Right lobe of liver (tissue), 6 donors: Measurements from ENCODE around the gene TRAPPC3. TPM values are rescaled to one million over a fixed set of nuclear protein-coding genes. Genes with fewer than 3 reads are reported as not detected.
A peak's percentile ranks its signal among the peaks of the same experiment; 100 is the strongest.

Experiments
- ATAC-seq, 4 donors: fragments of 200-7000 bp; cut with Tn5 transposase; one replicate each; pipeline ENCODE4 v1.9.1; 2020; ENCODE audit warnings: mild to moderate bottlenecking in 4 of 4, moderate library complexity in 4 of 4
- DNase-seq, 3 donors: peaks; one replicate each; pipeline ENCODE4 v3.0.0-alpha.2; 2020
- H3K27ac ChIP-seq, 3 donors: fragments of 200-600 bp; one replicate each; pipeline ENCODE4 v1.8.0; 2022
- H3K27me3 ChIP-seq, 2 donors: fragments of 200-600 bp; one replicate each; pipeline ENCODE4 v1.8.0; 2022
- H3K36me3 ChIP-seq, 4 donors: fragments of 200-600 bp; sonication (generic) in 1 of 4; one replicate each; pipeline versions ENCODE4 v1.5.1 to v1.8.0; 2017 to 2022; ENCODE audit warnings: control low read depth in 1 of 4
- H3K4me1 ChIP-seq, 4 donors: fragments of 200-600 bp; sonication (generic) in 1 of 4; one replicate each; pipeline versions ENCODE4 v1.5.1 to v1.8.0; 2017 to 2022; ENCODE audit warnings: control low read depth in 1 of 4
- H3K4me3 ChIP-seq, 3 donors: fragments of 200-600 bp; one replicate each; pipeline ENCODE4 v1.8.0; 2022
- H3K9me3 ChIP-seq, 4 donors: fragments of 200-600 bp; sonication (generic) in 1 of 4; one replicate each; pipeline versions ENCODE4 v1.5.1 to v1.8.0; 2017 to 2022; ENCODE audit warnings: control low read depth in 1 of 4
- CTCF ChIP-seq, 4 donors: fragments of 200-600 bp in 3 of 4; fragments of 450-650 bp in 1 of 4; IDR thresholded peaks; one replicate each; pipeline versions ENCODE4 v1.5.1 to v1.8.0; 2016 to 2022; ENCODE audit warnings: antibody characterized with exemption in 4 of 4, mild to moderate bottlenecking in 2 of 4
- POLR2A ChIP-seq: fragments of 450-650 bp; IDR thresholded peaks from one replicate; pipeline ENCODE4 v1.6.1; 2017; ENCODE audit warnings: antibody characterized with exemption, mild to moderate bottlenecking
- WGBS: methylation state at CpG from one replicate; pipeline ENCODE4 v1.1.6; 2018; ENCODE audit warnings: low coverage, low lambda C conversion rate; ENCODE audit not compliant: insufficient coverage; ENCODE audit errors: missing lambda C conversion rate; 5-methylcytosine and 5-hydroxymethylcytosine counted together
- intact Hi-C, 2 donors: fragments of 100-400 bp; cut with DNase I; formaldehyde crosslinking; loops; one replicate each; pipeline versions ENCODE4 v1.11.2 to v1.14.1; 2022
- total RNA-seq, 6 experiments: library from RNA; depleted of rRNA in 2 of 6; stranded (reverse); fragments of >200 nt in 2 of 6; fragmentation: NEBNext Ultra II Directional in 3 of 6; extraction: Animal tissue kit (Norgen Biotek cat#: 25700) in 3 of 6; gene quantifications; one replicate each; pipeline versions ENCODE4 v1.1.0 to v1.2.4, GENCODE V29; 2016 to 2023
- donor health status: DM: no; HTN: yes; CAD: no.
- donor health status: DM: no; HTN: no; CAD: no.
- donor health status: DM: no; HTN: no; CAD: no.
- donor health status: DM: no; HTN: yes; CAD: no.
- donor health status: DM: no; HTN: yes; CAD: no.

TRAPPC3 gene
- total RNA-seq, 6 experiments from 2014 or later = 26.0 to 52.4 (median 30.9) TPM

- DNase-seq = no peak
- H3K9me3 ChIP-seq = no peaks in the 10 kb centered on the region
- H3K4me1 ChIP-seq = peaks cover 0 to 44% (median 13%) of the 10 kb centered on the region in 4 donors
- no CpG with 5 or more reads among the region's 1 CpG for WGBS
- no peaks in the 10 kb centered on the region for H3K27me3 ChIP-seq
- no peaks in the 10 kb centered on the region for H3K36me3 ChIP-seq
- no peak for TF ChIP-seq POLR2A
- no peak for TF ChIP-seq CTCF (IDR thresholded peaks at IDR 0.05)
- peak overlapping the region; percentile 62 to 95 (median 81) for H3K27ac ChIP-seq
- no peak overlapping the region for H3K4me3 ChIP-seq
- ATAC-seq = no peak
- intact Hi-C loops = loop anchor here (5.0 kb wide), 1 partner anchor 36 kb away; no protein-coding TSS in a partner anchor
Observed at GRCh38 chr1:36151134-36151844, 2.0 kb upstream of the TRAPPC3 start.

GRCh38 chr1:36150296-36151133 lies 1.2 kb upstream of the TRAPPC3 start:
- Histone ChIP-seq H3K9me3 (no peaks in the 10 kb centered on the region), H3K4me3 (no peak overlapping the region), H3K27ac (peak overlapping the region; percentile 62 to 95 (median 81)), H3K27me3 (no peaks in the 10 kb centered on the region), H3K4me1 (peaks cover 0 to 44% (median 13%) of the 10 kb centered on the region in 4 donors), H3K36me3 (no peaks in the 10 kb centered on the region)
- intact Hi-C loops = loop anchor here (5.0 kb wide), 1 partner anchor 37 kb away; no protein-coding TSS in a partner anchor
- peak; percentile 75 to 85 (median 78) for ATAC-seq
- peak; percentile 93 to 95 (median 94) for DNase-seq
- 29% methylated on average over 6 of the region's 12 CpGs for WGBS
- TF ChIP-seq POLR2A (peak; percentile 70), CTCF (IDR thresholded peaks at IDR 0.05) (no peak)

- intact Hi-C loops = loop anchor here (5.0 kb wide), 1 partner anchor 37 kb away; no protein-coding TSS in a partner anchor
Observed at GRCh38 chr1:36149973-36150295, 648 bp upstream of the TRAPPC3 start.

DNA sequence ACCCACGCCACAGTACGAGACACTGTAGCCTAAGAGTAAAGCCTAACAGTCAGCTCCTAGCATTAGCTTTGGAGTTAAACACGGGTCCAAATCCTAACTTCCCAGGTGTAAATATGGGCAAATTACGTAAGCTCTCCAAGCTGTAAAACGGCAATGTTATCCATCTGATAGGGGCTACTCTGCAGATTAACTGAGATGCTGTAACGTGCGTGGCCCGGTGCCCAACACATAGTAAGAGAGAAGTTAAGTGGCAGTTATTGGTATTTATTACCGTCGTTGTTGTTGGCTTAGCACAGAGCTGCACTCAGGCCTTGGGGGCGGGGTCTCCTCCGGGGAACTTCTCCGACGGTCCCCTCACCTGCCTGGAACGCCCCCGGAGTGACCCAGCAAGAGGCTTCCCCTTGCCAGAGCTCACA lies 457 bp downstream of the TRAPPC3 start:
- Histone ChIP-seq H3K27me3 (no peaks in the 10 kb centered on the region), H3K9me3 (no peaks in the 10 kb centered on the region), H3K4me1 (peaks cover 0 to 37% (median 13%) of the 10 kb centered on the region in 4 donors), H3K36me3 (no peaks in the 10 kb centered on the region), H3K27ac (peak overlapping the region; percentile 71 to 95 (median 83)), H3K4me3 (peak overlapping the region; percentile 88 to 94 (median 92))
- DNase-seq = no peak
- no peak for TF ChIP-seq POLR2A
- TF ChIP-seq CTCF (IDR thresholded peaks at IDR 0.05) = no peak
- WGBS = 0% methylated on average over 10 of the region's 16 CpGs
- no peak for ATAC-seq
- intact Hi-C loops = no loop called here

More at GRCh38 chr1:36149973-36150295, 648 bp upstream of the TRAPPC3 start:
- 22% methylated on average over 5 of the region's 6 CpGs for WGBS
- Histone ChIP-seq H3K27me3 (no peaks in the 10 kb centered on the region), H3K4me1 (peaks cover 0 to 39% (median 13%) of the 10 kb centered on the region in 4 donors), H3K4me3 (no peak overlapping the region), H3K27ac (peak overlapping the region; percentile 55 to 95 (median 81)), H3K9me3 (no peaks in the 10 kb centered on the region), H3K36me3 (no peaks in the 10 kb centered on the region)
- TF ChIP-seq CTCF (IDR thresholded peaks at IDR 0.05) = no peak
- TF ChIP-seq POLR2A = no peak
- no peak for ATAC-seq
- no peak for DNase-seq
